Stimulated activated CD4-positive, alpha-beta T cell treated with anti-CD3 and anti-CD28 coated beads, Interleukin-4, amount 100 ng/mL, for 48 hours (primary cell): ENCODE results near the gene NEUROD4.
"Not testable (repeated sequence)": the region's sequence is repeated elsewhere in the genome, so short reads cannot be mapped to it uniquely, and the experiment has no call there.

Experiments used
- DNase-seq, 2 donors: peaks; one replicate each; pipeline ENCODE4 v3.0.0-alpha.2; 2020; ENCODE audit warnings: low read depth in 2 of 2

NEUROD4 gene

GRCh38 chr12:55019784-55020183 is at the start of gene NEUROD4:
Gene NEUROD4 (plus strand): TSS chr12:55019974. CDS start chr12:55026440, 6,466 bp downstream.
- peak; percentile 4 to 6 for DNase-seq

GRCh38 chr12:54970741-54971140 is 49.0 kb upstream of the NEUROD4 start:
- DNase-seq: no peak

GRCh38 chr12:54973556-54973955 is 46.2 kb upstream of the NEUROD4 start:
- DNase-seq: no peak

GRCh38 chr12:54974279-54974678 is 45.5 kb upstream of the NEUROD4 start:
- DNase-seq: no peak

- DNase-seq: no peak
These were observed 44.5 kb upstream of the NEUROD4 start for GRCh38 chr12:54975272-54975671.

- no peak for DNase-seq
These were observed 43.9 kb upstream of the NEUROD4 start for GRCh38 chr12:54975875-54976274.

GRCh38 chr12:54977155-54977554 is 42.6 kb upstream of the NEUROD4 start:
- DNase-seq: no peak

- DNase-seq: no peak
These were observed 41.9 kb upstream of the NEUROD4 start for GRCh38 chr12:54977857-54978256.

- DNase-seq: no peak
These were observed 39.4 kb upstream of the NEUROD4 start for GRCh38 chr12:54980341-54980740.

GRCh38 chr12:54981796-54982195 is 38.0 kb upstream of the NEUROD4 start:
- no peak for DNase-seq

GRCh38 chr12:54983536-54984101 is 36.2 kb upstream of the NEUROD4 start:
- no peak for DNase-seq

GRCh38 chr12:54984658-54985376 is 35.0 kb upstream of the NEUROD4 start, which contains the start of gene TESPA1:
Gene TESPA1 (minus strand): TSS chr12:54984762. CDS start chr12:54974562, 10,200 bp downstream.
- DNase-seq: peak; percentile 70 to 73

GRCh38 chr12:54986773-54987172 is 33.0 kb upstream of the NEUROD4 start:
- DNase-seq: not testable (repeated sequence)

- no peak for DNase-seq
These were observed 32.1 kb upstream of the NEUROD4 start for GRCh38 chr12:54987611-54988231.

- no peak for DNase-seq
These were observed 31.2 kb upstream of the NEUROD4 start for GRCh38 chr12:54988402-54989054.

- DNase-seq: no peak
These were observed 29.9 kb upstream of the NEUROD4 start for GRCh38 chr12:54989829-54990228.

- DNase-seq: no peak
These were observed 28.4 kb upstream of the NEUROD4 start for GRCh38 chr12:54991161-54991990.

GRCh38 chr12:54991991-54992375 is 27.8 kb upstream of the NEUROD4 start:
- DNase-seq: no peak

GRCh38 chr12:54993181-54993835 is 26.5 kb upstream of the NEUROD4 start:
- peak in 1 of 2 donors; percentile 30 for DNase-seq

- DNase-seq: no peak
These were observed 23.6 kb upstream of the NEUROD4 start for GRCh38 chr12:54996205-54996604.

GRCh38 chr12:54997929-54998522 is 21.7 kb upstream of the NEUROD4 start:
- no peak for DNase-seq
